Right cardiac atrium (tissue), 5 donors: ENCODE data around the gene ALMS1. TPM values are rescaled to one million over a fixed set of nuclear protein-coding genes. Genes with fewer than 3 reads are reported as not detected.
"Not testable (repeated sequence)": the region's sequence is repeated elsewhere in the genome, so short reads cannot be mapped to it uniquely, and the experiment has no call there.

Experiments used
- ATAC-seq, 2 donors: fragments of 200-7000 bp; cut with Tn5 transposase; one replicate each; pipeline versions ENCODE4 v1.8.0 to v1.9.1; 2020; ENCODE audit warnings: moderate library complexity in 2 of 2, mild to moderate bottlenecking in 1 of 2
- DNase-seq, 3 donors: peaks; one replicate each; pipeline ENCODE4 v3.0.0-alpha.2; 2020
- H3K27ac ChIP-seq: one replicate; pipeline ENCODE4 v1.5.1; 2013; ENCODE audit warnings: mild to moderate bottlenecking, low read length, control low read depth, moderate library complexity
- H3K27me3 ChIP-seq: one replicate; pipeline ENCODE4 v1.6.1; 2013; ENCODE audit not compliant: control insufficient read depth, insufficient read depth
- H3K4me1 ChIP-seq: one replicate; pipeline ENCODE4 v1.6.1; 2013; ENCODE audit warnings: low read length; ENCODE audit not compliant: control insufficient read depth, insufficient read depth
- H3K4me3 ChIP-seq: one replicate; pipeline ENCODE4 v1.5.1; 2013; ENCODE audit warnings: low read length, control low read depth
- H3K9me3 ChIP-seq: one replicate; pipeline ENCODE4 v1.6.1; 2013; ENCODE audit warnings: low read length; ENCODE audit not compliant: control insufficient read depth
- WGBS: extraction: QIAGEN DNeasy Blood & Tissue Kit; methylation state at CpG from one replicate; pipeline ENCODE4 v1.1.7; 2013; 5-methylcytosine and 5-hydroxymethylcytosine counted together
- intact Hi-C, 4 donors: fragments of 100-400 bp; cut with DNase I; formaldehyde crosslinking; loops; one replicate each; pipeline versions ENCODE4 v1.11.0 to v1.14.0; 2022 to 2023
- long read RNA-seq, 4 donors: library from polyadenylated mRNA; unstranded; transcript quantifications; one replicate each; pipeline ENCODE4 v2.0.0, GENCODE V29; 2020 to 2021
- polyA plus RNA-seq: library from polyadenylated mRNA; stranded (reverse); fragments of 200-250 nt; gene quantifications from one replicate; pipeline ENCODE4 v1.2.3, GENCODE V29; 2013
- total RNA-seq, 4 donors: library from RNA; stranded (reverse); fragmentation: NEBNext Ultra II Directional; extraction: Animal tissue kit (Norgen Biotek cat#: 25700); gene quantifications; one replicate each; pipeline ENCODE4 v1.2.1, GENCODE V29; 2021
- donor health status: healthy with polysubstance abuse.
- donor health status: DM: no; HTN: yes; CAD: no.
- donor health status: DM: no; HTN: no; CAD: no.
- donor health status: DM: no; HTN: yes; CAD: no; lungs with severe emphysema.
- donor health status: DM: yes; HTN: yes; CAD: no.

ALMS1 gene, protein sequence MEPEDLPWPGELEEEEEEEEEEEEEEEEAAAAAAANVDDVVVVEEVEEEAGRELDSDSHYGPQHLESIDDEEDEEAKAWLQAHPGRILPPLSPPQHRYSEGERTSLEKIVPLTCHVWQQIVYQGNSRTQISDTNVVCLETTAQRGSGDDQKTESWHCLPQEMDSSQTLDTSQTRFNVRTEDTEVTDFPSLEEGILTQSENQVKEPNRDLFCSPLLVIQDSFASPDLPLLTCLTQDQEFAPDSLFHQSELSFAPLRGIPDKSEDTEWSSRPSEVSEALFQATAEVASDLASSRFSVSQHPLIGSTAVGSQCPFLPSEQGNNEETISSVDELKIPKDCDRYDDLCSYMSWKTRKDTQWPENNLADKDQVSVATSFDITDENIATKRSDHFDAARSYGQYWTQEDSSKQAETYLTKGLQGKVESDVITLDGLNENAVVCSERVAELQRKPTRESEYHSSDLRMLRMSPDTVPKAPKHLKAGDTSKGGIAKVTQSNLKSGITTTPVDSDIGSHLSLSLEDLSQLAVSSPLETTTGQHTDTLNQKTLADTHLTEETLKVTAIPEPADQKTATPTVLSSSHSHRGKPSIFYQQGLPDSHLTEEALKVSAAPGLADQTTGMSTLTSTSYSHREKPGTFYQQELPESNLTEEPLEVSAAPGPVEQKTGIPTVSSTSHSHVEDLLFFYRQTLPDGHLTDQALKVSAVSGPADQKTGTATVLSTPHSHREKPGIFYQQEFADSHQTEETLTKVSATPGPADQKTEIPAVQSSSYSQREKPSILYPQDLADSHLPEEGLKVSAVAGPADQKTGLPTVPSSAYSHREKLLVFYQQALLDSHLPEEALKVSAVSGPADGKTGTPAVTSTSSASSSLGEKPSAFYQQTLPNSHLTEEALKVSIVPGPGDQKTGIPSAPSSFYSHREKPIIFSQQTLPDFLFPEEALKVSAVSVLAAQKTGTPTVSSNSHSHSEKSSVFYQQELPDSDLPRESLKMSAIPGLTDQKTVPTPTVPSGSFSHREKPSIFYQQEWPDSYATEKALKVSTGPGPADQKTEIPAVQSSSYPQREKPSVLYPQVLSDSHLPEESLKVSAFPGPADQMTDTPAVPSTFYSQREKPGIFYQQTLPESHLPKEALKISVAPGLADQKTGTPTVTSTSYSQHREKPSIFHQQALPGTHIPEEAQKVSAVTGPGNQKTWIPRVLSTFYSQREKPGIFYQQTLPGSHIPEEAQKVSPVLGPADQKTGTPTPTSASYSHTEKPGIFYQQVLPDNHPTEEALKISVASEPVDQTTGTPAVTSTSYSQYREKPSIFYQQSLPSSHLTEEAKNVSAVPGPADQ (N-terminal part only)
- total RNA-seq (10 to 100 TPM in 2 of 4 donors, 1 to 10 TPM in 2; 8.5 to 11.8 (median 10.2) TPM), polyA plus RNA-seq (3.3 TPM)
- long read RNA-seq, donor 1, partial matches to known transcripts = 0 of 1 reads
- long read RNA-seq, donor 1, other reads (novel, unspliced or antisense) = 1 of 1 reads
- long read RNA-seq, donor 2 = 0 reads
- long read RNA-seq, donor 3, partial matches to known transcripts = 1 of 2 reads
- long read RNA-seq, donor 3, other reads (novel, unspliced or antisense) = 1 of 2 reads
- long read RNA-seq, donor 4 = 0 reads

DNA sequence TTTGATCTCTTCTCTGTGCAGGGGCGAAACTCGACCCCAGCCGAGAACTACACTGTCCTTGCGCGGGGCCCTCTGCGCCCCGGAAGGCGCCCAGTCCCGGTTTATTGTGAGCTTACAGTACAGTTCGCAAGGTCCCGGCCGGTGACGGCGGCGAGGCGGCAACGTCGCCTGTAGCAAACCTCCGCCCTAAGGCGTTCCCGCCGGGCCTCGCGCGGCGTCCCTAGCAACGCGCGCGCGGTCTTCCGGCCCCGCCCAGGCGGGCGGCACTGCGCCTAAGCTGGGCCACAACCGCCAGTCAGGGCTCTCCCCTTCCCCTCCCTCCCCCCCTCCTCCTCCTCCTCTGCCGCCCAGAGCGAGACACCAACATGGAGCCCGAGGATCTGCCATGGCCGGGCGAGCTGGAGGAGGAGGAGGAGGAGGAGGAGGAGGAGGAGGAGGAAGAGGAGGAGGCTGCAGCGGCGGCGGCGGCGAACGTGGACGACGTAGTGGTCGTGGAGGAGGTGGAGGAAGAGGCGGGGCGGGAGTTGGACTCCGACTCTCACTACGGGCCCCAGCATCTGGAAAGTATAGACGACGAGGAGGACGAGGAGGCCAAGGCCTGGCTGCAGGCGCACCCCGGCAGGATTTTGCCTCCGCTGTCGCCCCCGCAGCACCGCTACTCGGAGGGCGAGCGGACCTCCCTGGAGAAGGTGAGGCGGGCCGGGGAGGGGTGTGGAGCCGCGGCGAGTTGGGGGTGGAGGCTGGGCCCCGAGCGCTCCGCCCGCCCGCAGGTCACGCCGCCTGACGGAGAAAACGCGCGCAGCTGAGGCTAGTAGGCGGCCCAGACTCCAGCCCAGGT, at the start of gene ALMS1:
Gene ALMS1, plus strand, starts transcription at position 333 of the 838 bp plus-strand sequence. Its CDS starts 33 bp downstream, at position 366.
- H3K4me1 ChIP-seq = peaks cover 4% of the 10 kb centered on the region
- intact Hi-C loops = no loop called here
- under 1% methylated on average over 83 of the region's 84 CpGs for WGBS
- ATAC-seq (peak; percentile 98 to 99), DNase-seq (peak; percentile 92 to 97 (median 96))
- H3K27ac ChIP-seq = peak within 1 kb of the TSS; percentile 92
- H3K9me3 ChIP-seq = no peaks in the 10 kb centered on the region
- H3K4me3 ChIP-seq = peak within 1 kb of the TSS; percentile 81
- no peaks in the 10 kb centered on the region for H3K27me3 ChIP-seq

DNA sequence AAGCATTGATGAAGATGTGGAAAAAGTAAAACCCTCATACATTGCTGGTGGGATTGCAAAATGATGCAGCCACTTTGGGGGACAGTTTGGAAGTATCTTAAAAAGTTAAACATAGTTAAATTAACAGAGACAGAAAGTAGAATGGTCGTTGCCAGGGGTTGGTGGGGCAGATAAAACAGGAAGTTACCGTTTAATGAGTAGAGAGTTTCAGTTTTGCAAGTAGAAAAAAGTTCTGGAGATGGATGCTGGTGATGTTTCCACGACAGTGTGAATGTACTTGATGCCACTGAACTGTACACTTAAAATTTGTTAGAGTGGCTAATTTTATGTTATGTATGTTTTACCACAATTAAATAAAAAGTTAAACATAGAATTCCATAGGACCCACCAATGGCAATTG, 47.8 kb upstream of the ALMS1 start:
- no peak overlapping the region for H3K27ac ChIP-seq
- WGBS = 48% methylated on average over 3 of the region's 3 CpGs
- H3K9me3 ChIP-seq = no peaks in the 10 kb centered on the region
- DNase-seq = no peak
- H3K4me1 ChIP-seq = no peaks in the 10 kb centered on the region
- no peak overlapping the region for H3K4me3 ChIP-seq
- ATAC-seq = no peak
- intact Hi-C loops = no loop called here
- H3K27me3 ChIP-seq = no peaks in the 10 kb centered on the region

DNA sequence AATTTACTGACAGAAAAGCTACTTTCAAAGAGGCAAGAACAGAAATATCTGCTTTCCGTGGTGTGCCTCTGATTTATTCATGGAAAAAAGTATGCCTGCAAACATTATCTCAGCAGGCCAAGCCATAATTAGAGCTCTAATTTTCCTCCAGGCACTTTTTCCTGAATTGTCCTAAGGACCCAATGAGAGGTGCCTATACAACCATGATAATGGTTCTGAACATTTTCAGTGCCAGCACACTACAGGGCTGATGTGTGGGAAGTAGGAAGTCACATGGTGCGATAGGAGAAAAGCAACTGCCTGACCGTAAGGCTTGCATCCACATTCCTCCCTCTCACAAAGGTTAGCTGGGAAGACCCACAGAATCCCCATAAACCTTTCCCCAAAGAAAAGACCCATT, 46.4 kb upstream of the ALMS1 start:
- WGBS = 43% methylated on average over 3 of the region's 3 CpGs

DNA sequence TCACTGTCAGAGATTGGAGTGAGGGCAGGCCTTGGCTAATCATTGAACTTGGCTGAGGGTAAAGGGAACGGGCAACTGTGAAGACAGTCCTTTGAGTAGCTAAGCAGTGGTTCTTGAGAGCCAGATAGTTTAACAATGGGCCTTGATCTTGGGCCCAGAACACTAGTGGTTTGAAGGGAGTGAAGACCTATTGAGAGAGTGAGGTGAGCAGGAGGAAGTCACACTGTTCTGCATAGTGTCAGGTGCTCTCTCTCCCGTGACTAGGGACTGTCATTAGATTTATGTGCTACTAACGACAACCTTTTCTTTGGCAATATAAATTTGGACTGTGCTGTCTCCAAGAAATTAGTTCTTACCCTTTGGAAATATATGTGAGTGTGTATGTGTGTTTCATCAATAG, 44.6 kb upstream of the ALMS1 start:
- H3K27ac ChIP-seq = no peak overlapping the region
- no peak overlapping the region for H3K4me3 ChIP-seq
- ATAC-seq (no peak), DNase-seq (no peak)
- intact Hi-C loops = no loop called here
- H3K9me3 ChIP-seq = no peaks in the 10 kb centered on the region
- WGBS = 66% methylated on average over 3 of the region's 3 CpGs
- H3K27me3 ChIP-seq = no peaks in the 10 kb centered on the region
- H3K4me1 ChIP-seq = no peaks in the 10 kb centered on the region

More for the DNA sequence above, 46.4 kb upstream of the ALMS1 start:
- intact Hi-C loops = no loop called here
- H3K27ac ChIP-seq = no peak overlapping the region
- ATAC-seq (no peak), DNase-seq (no peak)
- H3K27me3 ChIP-seq = no peaks in the 10 kb centered on the region
- no peak overlapping the region for H3K4me3 ChIP-seq
- no peaks in the 10 kb centered on the region for H3K9me3 ChIP-seq
- no peaks in the 10 kb centered on the region for H3K4me1 ChIP-seq

DNA sequence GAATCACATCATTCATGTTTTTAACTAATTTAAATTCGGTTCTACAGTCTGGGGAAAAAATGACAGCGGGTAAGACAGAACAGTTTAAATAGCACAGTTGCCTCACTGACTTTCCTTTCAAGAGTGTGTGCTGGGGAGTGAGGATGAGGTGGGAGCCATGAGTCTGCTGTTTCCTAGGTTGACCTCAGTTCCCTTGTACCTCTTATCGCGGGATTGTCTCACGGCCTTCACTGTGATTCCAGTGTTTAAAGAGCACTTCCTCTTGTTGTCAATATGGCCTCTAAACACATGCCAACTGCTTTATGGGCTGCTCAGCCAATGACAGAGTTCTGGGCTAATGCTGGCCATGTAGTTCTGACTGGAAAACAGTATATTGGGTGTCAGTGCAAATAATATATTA, 41.6 kb upstream of the ALMS1 start:
- 67% methylated on average over 5 of the region's 5 CpGs for WGBS
- ATAC-seq (no peak), DNase-seq (no peak)
- H3K4me3 ChIP-seq = no peak overlapping the region
- no peaks in the 10 kb centered on the region for H3K9me3 ChIP-seq
- intact Hi-C loops = no loop called here
- no peaks in the 10 kb centered on the region for H3K4me1 ChIP-seq
- no peak overlapping the region for H3K27ac ChIP-seq
- H3K27me3 ChIP-seq = no peaks in the 10 kb centered on the region

DNA sequence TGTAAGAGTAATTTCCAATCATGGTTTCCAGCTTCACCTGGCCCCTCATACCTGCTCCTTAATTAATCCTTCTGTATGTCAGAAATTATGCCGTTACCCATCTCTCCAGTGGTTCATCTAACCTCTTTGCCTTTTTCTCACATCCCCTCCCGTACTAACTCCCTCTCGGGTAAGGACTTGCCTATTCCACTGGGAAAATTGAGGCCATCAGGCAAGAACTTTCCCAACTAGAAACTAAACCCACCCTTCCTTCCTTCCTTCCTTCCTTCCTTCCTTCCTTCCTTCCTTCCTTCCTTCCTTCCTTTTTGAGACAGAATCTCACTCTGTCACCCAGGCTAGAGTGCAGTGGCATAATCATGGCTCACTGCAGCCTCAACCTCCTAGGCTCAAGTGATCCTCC, 40.9 kb upstream of the ALMS1 start:
- DNase-seq, ATAC-seq, H3K9me3 ChIP-seq, H3K27me3 ChIP-seq, H3K4me1 ChIP-seq, intact Hi-C loops, H3K4me3 ChIP-seq, H3K27ac ChIP-seq: not testable (repeated sequence)
- 80% methylated on average over 3 of the region's 3 CpGs for WGBS

DNA sequence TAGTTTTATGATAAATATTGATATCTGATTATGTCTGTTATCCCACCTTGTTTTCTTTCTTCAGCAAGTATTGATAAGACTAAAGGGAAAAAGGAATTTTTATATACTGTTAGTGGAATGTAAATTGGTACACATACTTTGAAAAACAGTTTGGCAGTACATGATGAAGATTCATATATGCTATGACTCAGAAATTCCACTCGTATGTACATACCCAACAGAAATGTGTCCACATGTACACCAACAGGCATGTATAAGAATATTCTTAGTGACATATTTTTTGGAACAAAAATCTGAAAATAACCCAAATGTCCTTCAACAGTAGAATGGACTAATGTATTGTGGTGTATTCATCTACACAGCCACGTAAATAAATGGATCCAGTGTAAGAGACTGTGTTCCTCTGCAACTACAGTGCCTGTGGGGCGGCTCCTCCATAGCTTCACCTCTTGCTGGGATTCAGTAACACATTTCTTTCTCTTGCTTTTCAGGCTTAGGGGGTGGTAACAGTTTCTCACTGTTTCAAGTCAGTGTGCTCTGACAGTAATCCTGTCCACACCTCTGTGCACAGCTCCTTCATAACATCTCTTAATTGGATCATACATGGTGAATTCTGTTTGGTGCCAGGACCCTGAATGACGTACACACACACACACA, 35.5 kb upstream of the ALMS1 start:
- no peak for DNase-seq
- Histone ChIP-seq H3K9me3 (no peaks in the 10 kb centered on the region), H3K27me3 (no peaks in the 10 kb centered on the region), H3K27ac (no peak overlapping the region), H3K4me3 (no peak overlapping the region), H3K4me1 (no peaks in the 10 kb centered on the region)
- WGBS = 52% methylated on average over 4 of the region's 4 CpGs
- intact Hi-C loops = no loop called here
- ATAC-seq = no peak

DNA sequence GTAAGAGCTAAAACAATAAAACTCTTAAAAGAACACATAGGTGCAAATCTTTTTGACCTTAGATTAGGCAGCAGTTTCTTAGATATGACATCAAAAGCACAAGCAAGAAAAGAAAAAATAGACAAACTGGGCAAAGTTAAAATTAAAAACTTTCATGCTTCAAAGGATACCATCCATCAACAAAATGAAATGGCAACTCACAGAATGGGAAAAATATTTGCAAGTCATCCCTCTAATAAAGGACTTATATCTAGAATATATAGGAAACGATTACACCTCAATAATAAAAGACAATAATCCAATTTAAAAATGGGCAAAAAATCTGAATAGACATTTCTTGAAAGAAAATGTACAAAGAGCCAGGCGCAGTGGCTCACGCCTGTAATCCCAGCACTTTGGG, 29.5 kb upstream of the ALMS1 start:
- intact Hi-C loops = no loop called here
- H3K27ac ChIP-seq = no peak overlapping the region
- no peaks in the 10 kb centered on the region for H3K4me1 ChIP-seq
- WGBS = 92% methylated on average over 3 of the region's 3 CpGs
- no peaks in the 10 kb centered on the region for H3K27me3 ChIP-seq
- ATAC-seq (no peak), DNase-seq (no peak)
- no peaks in the 10 kb centered on the region for H3K9me3 ChIP-seq
- no peak overlapping the region for H3K4me3 ChIP-seq

DNA sequence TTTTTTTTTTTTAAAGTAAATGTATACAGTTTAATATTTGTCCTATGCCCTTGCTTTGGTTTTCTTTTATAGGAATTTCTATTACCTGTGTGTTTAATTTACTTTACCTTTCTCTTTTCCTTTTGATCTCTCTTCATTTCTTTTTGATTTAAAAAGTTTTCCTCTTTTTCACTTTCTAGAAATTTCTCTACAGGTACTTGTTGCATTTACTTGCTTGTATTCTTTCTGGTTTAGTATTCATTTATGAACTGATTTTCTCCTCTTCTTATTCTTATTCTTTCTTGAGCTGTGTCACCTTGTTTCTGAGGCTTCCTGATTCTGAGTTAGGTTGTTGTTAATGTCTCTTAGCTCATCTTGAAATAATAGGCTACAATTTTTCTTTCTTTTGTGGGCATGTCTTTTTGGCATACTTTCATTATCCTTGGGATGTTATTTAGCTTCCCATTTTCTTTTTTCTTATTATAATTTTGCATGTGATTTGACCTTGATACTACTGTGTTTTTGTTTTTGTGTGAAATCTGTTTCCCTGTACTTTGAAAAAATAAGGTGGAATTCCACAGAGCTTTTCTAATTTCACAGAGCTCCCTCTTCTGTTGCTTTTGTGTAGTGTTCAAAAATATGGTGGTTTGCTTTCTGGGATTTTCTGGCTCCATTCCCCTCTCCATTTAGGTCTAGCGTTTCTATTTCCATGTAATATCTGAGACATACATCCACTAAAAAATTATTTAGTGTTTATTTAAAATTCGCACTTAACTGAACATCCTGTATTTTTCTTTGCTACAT, 25.5 kb upstream of the ALMS1 start:
- whole genome bisulfite sequencing = 15% methylated on average over 2 of the region's 2 CpGs
- ATAC-seq = no peak
- H3K27me3 ChIP-seq = no peaks in the 10 kb centered on the region
- H3K4me3 ChIP-seq = no peak overlapping the region
- no peak overlapping the region for H3K27ac ChIP-seq
- intact Hi-C loops = no loop called here
- no peaks in the 10 kb centered on the region for H3K9me3 ChIP-seq
- H3K4me1 ChIP-seq = no peaks in the 10 kb centered on the region
- DNase-seq = no peak
